ENCODE results near the gene CHRM4.

The CHRM4 gene

DNA sequence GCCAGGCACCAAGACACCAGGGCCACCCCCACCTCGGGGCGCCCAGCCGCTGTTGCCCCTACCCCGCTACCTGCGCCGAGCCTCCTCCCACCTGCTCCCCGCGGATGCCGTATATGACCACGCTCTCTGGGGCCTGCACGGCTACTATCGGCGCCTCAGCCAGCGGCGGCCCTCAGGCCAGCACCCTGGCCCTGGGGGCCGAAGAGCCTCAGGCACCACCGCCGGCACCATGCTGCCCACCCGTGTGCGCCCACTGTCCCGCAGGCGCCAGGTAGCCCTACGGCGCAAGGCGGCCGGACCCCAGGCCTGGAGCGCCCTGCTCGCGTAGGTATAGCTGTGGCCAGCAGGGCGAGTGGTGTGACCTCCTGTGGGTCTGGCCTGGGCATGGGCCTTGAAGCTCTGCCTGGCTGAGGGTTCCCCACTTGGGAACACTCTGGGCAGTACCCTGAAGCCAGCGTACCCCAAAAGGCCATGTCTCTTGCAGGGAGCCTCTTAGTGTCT lies 24.9 kb downstream of the CHRM4 start:
- no peak for TF ChIP-seq CTCF (IDR thresholded peaks at IDR 0.05)

GRCh38 chr11:46366260-46366659 lies 25.3 kb downstream of the CHRM4 start:
- TF ChIP-seq CTCF (IDR thresholded peaks at IDR 0.05), result no peak

- no peak for TF ChIP-seq CTCF (IDR thresholded peaks at IDR 0.05)
These were observed 26.8 kb downstream of the CHRM4 start for GRCh38 chr11:46364791-46365190.

GRCh38 chr11:46364056-46364455 lies 27.5 kb downstream of the CHRM4 start:
- TF ChIP-seq CTCF (IDR thresholded peaks at IDR 0.05), result no peak

DNA sequence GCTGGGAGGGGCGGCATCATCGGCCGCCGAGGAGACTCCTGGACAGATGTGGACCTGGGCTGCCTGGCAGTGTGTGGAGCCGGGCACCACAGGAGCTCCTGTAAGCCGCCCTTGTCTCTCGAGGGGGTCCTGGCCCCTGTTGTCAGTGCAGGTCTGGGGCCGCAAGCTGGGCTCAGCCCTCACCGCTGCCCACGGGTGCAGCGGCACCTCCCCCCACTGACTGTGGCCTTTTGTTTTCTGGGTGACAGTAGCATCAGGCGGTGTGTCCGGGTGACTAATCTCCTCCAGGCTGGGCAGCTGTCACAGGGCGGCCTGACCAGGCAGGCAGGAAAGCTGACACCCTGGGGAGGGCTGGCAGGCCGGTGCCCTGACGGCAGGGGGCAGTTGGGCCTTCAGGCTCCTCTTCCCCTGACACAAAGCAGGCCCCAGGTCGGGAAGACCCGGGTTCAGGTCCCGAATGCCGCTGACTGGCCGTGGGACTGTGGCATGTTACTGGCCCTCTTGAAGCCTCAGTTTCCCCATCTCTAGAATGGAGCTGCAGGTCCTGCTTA lies 28.0 kb downstream of the CHRM4 start:
- no peak for TF ChIP-seq CTCF (IDR thresholded peaks at IDR 0.05)

DNA sequence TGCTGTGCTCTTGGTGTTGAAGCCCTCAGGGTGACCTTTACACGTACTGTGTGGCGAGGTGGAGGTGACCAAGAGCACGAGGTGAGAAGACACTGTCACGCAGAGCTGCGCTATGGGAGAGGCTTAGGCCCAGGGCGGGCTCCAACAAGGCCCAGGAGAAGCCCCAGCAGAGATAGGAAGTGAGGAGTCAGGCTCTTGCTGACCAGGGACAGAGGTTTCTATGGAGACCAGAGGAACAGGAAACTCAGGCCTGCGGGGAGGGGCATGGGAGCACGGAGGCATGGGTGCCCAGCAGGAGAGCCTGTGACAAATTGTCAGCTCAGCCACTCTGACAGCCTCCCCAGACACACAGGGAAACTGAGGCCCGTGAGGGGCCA lies 28.6 kb downstream of the CHRM4 start:
- no peak for TF ChIP-seq CTCF (IDR thresholded peaks at IDR 0.05)

DNA sequence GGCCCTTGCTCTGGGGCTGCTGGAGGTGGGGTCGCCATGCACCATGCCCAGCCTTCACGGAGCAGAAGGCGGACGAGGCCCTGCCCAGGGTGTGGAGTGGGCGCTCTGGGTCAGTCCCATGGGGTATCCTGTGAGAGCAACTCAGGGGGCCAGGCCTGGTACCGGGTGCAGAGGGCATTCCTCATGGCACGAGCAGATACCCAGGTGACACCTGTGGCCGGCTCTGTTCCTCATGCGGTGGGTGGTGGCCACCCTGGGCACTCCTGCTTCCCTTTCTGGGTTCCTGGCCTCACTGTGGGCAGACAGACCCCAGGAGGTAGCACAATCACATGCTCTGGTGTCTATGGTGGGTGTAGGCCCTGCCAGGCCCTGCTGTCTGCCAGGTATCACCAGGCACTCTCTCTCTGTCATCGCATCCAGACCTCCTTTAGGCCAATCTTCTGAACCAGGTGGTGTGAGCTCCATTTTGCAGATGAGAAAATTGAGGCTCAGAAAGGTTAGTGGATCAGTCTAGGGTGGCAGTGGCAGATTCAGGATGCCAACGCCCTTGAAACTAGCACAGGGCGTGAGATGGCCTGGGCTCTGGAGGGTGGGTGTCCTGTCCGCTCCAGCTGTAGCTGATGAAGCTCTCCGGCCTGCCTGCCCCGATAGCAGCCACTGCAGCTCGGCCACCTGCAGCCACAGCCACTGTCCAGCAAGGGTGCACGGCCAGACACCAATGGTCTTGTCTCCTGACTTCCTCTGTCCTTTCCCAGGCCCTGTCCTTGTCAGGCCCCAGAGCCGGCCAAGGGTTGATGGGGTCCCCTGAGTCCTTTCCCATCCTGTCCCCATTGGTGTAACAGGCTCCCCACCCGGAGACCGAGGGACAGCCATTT lies 29.2 kb downstream of the CHRM4 start:
- no peak for TF ChIP-seq CTCF (IDR thresholded peaks at IDR 0.05)

All from LNCAP (cell line).